ENCODE data around the gene GLI3.

DNA sequence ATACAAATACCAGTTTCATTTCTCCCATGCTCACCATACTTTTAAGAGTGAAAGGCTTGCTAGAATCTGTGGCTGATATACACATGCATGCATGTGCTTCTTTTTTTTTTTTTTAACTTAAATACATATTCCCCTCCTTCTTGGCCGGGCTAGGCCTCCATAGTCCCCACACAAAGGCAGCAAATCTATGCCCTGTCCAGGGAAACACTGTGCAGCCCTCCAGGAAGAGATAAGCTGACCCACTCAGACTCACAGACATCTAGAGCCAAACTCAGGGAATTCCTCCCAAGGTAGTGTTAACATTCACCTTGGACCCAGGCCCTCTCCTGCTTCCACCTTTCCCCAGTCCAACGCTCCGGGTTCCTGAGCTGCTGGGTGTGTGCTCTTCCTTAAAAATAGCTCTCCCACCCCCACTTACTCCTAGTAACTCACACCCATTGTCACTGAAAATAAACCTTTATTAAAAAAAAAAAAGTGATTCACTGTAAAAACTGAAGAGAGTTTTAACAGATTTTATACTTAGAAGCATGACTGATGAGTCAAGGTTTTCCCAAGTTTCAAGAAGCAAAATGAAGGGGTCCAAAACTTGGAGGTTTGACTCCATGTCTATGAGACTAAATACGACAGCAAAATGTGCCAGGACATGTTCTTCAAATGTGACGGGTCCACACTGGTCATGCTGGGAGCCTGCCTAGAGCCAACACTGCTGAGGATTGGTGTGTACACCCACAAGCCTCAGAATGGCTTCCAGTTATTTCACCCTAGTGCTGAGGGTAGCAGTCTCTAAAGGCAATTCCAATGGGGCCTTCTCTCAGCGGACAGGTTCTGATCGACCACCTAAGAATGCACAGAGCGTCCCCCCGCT lies 159.5 kb downstream of the GLI3 start:
- no peak for TF ChIP-seq POLR2AphosphoS5 (IDR thresholded peaks at IDR 0.05; ENCODE audit: low read depth, low read length)
- no peak for TF ChIP-seq POLR2A (IDR thresholded peaks at IDR 0.05; ENCODE audit: low read depth, low read length)
